ENCODE data around the gene CTNNA2. TPM values are rescaled to one million over a fixed set of nuclear protein-coding genes. Genes with fewer than 3 reads are reported as not detected.

Gene CTNNA2
- polyA plus RNA-seq, 2 of the 4 experiments (the other 2 are of a cell fraction), result 0.50 to 0.94 TPM

DNA sequence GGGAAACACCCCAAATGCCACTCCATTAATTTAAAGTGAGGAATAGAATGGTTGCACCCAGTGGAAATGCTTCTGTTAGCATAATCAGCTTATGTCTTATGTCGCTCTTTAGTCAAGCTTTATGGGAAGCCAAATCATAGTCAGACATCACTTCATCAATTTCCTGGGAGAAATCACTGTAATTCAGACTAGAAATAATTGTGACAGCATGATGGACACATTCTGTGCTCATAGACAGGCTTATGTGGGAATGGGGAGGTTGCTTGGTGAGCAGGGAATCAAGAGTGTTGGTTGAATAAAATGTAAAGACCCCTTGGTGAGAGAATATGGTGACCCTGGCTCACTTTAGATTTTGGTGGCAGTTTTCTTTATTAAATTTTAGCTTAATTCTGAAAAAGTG lies 174.0 kb downstream of the CTNNA2 start:
- Histone ChIP-seq H3K9me3 (peaks cover 6% of the 10 kb centered on the region; the same call in 2 of the 3 replicates), H3K4me2 (no peak overlapping the region), H3K4me3 (no peak overlapping the region), H3K4me1 (no peaks in the 10 kb centered on the region), H3K27ac (no peak overlapping the region)
- POLR2A ChIA-PET, result no interaction called here
- 77% methylated on average over 1 of the region's 1 CpG for WGBS (ENCODE audit: missing lambda C conversion rate)
- CTCF ChIA-PET, result no interaction called here
- ATAC-seq (no peak), FAIRE-seq (no peak), DNase-seq (ENCODE audit: low read depth in 1 of 2, low spot score in 1 of 2) (no peak)
- TF ChIP-seq HOXB5 (CRISPR knock-in tag; IDR thresholded peaks at IDR 0.05) (no peak), GATA3 (IDR thresholded peaks at IDR 0.05; ENCODE audit: borderline replicate concordance) (no peak), CHD4 (IDR thresholded peaks at IDR 0.05; ENCODE audit: borderline replicate concordance) (no peak), NFE2L2 (conservative IDR thresholded peaks at IDR 0.05; ENCODE audit: low read length) (no peak), CHD2 (IDR thresholded peaks at IDR 0.05; ENCODE audit: low read length, partially characterized antibody) (no peak), RARB (CRISPR knock-in tag; IDR thresholded peaks at IDR 0.05) (no peak), FOXS1 (CRISPR knock-in tag; IDR thresholded peaks at IDR 0.05) (no peak)
- TF ChIP-seq, protein P1, sequence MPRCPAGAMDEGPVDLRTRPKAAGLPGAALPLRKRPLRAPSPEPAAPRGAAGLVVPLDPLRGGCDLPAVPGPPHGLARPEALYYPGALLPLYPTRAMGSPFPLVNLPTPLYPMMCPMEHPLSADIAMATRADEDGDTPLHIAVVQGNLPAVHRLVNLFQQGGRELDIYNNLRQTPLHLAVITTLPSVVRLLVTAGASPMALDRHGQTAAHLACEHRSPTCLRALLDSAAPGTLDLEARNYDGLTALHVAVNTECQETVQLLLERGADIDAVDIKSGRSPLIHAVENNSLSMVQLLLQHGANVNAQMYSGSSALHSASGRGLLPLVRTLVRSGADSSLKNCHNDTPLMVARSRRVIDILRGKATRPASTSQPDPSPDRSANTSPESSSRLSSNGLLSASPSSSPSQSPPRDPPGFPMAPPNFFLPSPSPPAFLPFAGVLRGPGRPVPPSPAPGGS (IDR thresholded peaks at IDR 0.05), result no peak

DNA sequence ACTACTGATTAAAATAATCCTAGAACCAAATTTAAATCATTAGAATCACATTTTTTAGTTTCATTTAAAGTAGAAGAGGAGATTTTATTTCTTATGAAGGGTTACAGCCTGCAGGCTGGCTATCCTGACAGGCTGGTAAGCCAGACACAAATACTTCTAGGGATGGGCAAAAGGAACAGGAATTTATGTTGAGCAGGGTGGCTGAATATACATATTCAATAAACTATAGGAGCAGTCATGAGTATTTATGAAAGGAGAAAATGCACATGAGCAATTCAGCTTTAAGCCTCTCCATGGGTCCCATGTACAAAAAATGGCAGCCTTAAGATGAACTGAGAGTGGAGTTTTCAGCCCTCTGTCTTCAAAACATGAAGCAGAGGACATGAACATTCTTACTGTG lies 182.4 kb downstream of the CTNNA2 start:
- H3K27ac ChIP-seq, result no peak overlapping the region
- peaks cover 7% of the 10 kb centered on the region; the same call in 2 of the 3 replicates for H3K9me3 ChIP-seq
- ATAC-seq (no peak), FAIRE-seq (no peak), DNase-seq (ENCODE audit: low read depth in 1 of 2, low spot score in 1 of 2) (no peak)
- no peak overlapping the region for H3K4me3 ChIP-seq
- CTCF ChIA-PET, result no interaction called here
- H3K4me1 ChIP-seq, result no peaks in the 10 kb centered on the region
- no peak overlapping the region for H3K4me2 ChIP-seq
- POLR2A ChIA-PET, result no interaction called here
- TF ChIP-seq ZC3H11A (IDR thresholded peaks at IDR 0.05) (no peak), ZNF302 (CRISPR knock-in tag; IDR thresholded peaks at IDR 0.05) (no peak), POLR2AphosphoS2 (conservative IDR thresholded peaks at IDR 0.05; ENCODE audit: low read length) (no peak), CBX2 (IDR thresholded peaks at IDR 0.05; ENCODE audit: borderline replicate concordance, low read depth) (no peak), RAD21 (conservative IDR thresholded peaks at IDR 0.05 in 1 of 2, IDR thresholded peaks at IDR 0.05 in 1 of 2) (no peak), RARB (CRISPR knock-in tag; IDR thresholded peaks at IDR 0.05) (no peak), SREBF2 (IDR thresholded peaks at IDR 0.05) (no peak), EHMT2 (IDR thresholded peaks at IDR 0.05; ENCODE audit: low read depth) (no peak), HOXA7 (CRISPR knock-in tag; IDR thresholded peaks at IDR 0.05) (no peak), EP300 (IDR thresholded peaks at IDR 0.05) (no peak), SMC3 (IDR thresholded peaks at IDR 0.05) (no peak)
- TF ChIP-seq, protein P2, sequence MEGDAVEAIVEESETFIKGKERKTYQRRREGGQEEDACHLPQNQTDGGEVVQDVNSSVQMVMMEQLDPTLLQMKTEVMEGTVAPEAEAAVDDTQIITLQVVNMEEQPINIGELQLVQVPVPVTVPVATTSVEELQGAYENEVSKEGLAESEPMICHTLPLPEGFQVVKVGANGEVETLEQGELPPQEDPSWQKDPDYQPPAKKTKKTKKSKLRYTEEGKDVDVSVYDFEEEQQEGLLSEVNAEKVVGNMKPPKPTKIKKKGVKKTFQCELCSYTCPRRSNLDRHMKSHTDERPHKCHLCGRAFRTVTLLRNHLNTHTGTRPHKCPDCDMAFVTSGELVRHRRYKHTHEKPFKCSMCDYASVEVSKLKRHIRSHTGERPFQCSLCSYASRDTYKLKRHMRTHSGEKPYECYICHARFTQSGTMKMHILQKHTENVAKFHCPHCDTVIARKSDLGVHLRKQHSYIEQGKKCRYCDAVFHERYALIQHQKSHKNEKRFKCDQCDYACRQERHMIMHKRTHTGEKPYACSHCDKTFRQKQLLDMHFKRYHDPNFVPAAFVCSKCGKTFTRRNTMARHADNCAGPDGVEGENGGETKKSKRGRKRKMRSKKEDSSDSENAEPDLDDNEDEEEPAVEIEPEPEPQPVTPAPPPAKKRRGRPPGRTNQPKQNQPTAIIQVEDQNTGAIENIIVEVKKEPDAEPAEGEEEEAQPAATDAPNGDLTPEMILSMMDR (IDR thresholded peaks at IDR 0.05), result no peak
- TF ChIP-seq, protein P3, sequence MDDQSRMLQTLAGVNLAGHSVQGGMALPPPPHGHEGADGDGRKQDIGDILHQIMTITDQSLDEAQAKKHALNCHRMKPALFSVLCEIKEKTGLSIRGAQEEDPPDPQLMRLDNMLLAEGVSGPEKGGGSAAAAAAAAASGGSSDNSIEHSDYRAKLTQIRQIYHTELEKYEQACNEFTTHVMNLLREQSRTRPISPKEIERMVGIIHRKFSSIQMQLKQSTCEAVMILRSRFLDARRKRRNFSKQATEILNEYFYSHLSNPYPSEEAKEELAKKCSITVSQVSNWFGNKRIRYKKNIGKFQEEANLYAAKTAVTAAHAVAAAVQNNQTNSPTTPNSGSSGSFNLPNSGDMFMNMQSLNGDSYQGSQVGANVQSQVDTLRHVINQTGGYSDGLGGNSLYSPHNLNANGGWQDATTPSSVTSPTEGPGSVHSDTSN (IDR thresholded peaks at IDR 0.05), result no peak
- TF ChIP-seq, protein P4, sequence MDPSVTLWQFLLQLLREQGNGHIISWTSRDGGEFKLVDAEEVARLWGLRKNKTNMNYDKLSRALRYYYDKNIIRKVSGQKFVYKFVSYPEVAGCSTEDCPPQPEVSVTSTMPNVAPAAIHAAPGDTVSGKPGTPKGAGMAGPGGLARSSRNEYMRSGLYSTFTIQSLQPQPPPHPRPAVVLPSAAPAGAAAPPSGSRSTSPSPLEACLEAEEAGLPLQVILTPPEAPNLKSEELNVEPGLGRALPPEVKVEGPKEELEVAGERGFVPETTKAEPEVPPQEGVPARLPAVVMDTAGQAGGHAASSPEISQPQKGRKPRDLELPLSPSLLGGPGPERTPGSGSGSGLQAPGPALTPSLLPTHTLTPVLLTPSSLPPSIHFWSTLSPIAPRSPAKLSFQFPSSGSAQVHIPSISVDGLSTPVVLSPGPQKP (IDR thresholded peaks at IDR 0.05; ENCODE audit: low read depth, low read length), result no peak

All from A549 (cell line).